ENCODE results near the gene PCDHGC5.

PCDHGC5 gene

DNA sequence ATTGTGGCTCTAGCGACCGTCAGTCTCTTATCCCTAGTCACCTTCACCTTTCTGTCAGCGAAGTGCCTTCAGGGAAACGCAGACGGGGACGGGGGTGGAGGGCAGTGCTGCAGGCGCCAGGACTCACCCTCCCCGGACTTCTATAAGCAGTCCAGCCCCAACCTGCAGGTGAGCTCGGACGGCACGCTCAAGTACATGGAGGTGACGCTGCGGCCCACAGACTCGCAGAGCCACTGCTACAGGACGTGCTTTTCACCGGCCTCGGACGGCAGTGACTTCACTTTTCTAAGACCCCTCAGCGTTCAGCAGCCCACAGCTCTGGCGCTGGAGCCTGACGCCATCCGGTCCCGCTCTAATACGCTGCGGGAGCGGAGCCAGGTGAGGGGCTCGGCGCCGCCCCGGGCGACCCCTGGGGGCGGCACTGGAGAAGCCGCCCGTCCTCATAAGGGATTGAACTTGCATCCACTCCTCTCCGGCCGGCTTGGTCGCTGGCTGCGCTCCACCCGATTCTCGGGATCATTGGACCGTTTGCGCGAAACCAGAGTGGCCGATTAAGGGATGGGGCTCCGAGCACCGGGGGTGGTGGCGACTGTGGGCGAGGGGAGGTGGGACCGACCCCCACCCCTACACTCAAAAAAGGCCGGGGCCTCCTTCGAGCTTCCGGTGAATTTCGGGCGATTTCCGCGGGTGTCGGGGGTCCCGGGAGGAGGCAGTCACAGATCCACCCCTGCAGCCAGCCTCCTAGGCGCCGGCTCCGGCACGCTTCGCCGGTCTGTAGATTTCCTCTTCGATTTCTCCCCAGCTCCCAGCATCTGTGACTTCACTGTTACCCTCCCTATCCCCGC is 2.7 kb downstream of the PCDHGC5 start:
- FAIRE-seq: no peak

DNA sequence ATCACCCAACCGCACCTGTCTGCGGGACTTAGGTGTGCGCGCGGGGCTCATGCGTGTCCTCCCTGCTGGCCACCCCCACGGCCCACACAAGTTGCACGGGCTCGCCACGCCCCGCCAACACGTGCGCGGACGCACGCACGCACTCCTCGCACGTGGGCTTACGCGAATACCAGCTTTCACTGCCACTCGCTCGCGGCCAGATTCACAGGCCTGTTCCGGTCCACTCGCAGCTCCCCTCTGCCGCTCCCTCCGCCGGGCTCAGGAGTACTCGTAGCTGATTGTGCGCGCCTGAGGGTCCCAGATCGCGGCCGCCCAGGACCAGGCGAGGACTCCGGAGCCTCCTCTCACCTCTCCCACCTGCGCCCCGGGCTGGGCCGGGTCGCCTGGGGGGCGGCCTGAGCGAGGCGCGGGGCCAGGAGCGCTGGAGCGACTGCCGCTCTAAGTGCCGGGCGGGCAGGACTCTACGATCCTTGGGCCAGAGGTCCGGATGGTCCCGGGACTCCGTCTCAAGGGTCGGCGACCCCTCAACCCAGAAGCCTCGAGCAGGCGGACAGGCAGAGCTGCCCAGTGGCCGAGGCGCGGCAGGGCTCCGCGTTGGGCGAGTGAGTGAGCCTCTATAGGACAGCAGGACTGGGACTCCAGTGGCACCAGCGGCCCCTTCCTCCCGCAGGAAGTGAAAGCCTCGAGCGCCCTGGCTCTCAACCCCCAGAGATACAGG is 3.4 kb downstream of the PCDHGC5 start:
- no peak for FAIRE-seq

DNA sequence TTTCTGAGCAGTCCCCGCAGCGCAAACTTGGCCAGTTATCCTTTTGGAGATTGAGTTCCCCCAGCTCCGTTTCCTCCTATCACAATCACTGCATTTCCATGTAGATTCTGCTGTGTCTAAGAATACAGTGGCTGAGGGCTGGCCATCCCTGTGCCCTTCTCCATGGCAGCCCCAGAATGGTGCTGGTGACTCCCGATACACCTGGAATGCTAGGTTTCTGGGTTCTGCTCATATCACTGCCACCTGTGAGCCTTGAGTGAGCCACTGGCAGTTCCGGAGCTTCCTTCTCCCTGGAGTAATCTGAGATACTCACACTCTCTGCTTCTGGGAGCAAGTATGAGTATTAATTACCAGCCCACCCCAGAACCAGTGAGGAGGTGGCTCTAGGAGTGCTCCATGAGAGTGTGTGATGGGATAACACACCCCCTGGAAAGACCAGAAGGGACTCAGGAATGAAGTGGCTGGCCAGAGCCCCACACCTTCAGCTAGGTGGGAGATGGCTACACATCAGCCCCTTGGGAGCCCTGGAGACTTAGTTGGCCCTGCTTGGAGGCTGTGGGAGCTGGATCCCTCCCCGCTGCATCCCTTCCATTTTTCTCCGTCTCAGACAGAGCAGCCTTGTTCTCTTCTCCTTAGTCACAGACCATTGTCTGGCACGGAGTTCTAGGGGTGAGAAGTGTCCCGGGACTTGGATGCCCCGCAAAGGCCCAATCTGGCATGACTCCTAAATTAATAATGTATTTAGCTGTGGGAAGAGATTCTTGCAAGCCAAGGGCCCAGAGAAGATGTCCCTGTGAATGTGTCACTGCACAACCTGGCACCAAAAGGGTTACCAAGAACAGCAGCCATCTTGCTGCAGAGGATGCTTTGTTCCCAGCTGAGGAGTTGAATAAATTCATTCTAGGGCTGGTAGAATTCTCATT is 4.9 kb downstream of the PCDHGC5 start:
- no peak for FAIRE-seq

DNA sequence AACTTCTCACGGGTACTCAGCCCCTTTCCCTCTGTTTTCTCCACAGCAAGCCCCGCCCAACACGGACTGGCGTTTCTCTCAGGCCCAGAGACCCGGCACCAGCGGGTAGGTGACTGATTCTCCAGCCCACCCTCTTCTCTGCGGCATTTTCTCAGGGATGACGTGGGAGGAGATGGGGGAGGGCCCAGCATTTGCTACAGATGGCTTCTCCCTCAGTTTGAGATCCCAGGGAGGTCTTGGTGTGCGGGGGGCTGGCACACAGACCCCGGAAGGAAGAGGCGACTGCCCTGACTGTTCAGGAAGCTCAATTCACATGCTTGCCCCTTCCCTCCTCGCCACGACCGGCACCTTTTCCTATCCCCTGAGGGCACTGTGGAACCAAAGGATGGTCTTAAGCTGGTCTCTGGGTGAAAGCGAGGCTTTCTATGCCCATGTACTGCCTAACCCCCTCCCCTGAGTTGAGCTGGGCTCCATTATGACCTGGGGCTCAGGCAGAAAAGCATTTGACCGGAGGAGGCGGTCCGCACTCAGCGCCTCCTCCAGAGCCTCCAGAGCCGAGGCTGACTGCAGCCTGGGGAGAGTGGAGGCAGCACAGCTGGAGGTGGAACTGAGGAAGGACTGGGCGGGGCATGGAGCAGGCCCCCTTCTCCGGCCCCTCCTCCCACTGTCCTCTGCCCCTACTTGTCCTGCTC is 6.0 kb downstream of the PCDHGC5 start:
- FAIRE-seq: no peak

GRCh38 chr5:141495453-141495811 is 6.6 kb downstream of the PCDHGC5 start:
- no peak for FAIRE-seq

GRCh38 chr5:141496038-141496437 is 7.2 kb downstream of the PCDHGC5 start:
- no peak for FAIRE-seq

- FAIRE-seq: no peak
These were observed 12.9 kb downstream of the PCDHGC5 start for GRCh38 chr5:141501761-141502160.

GRCh38 chr5:141503681-141504080 is 14.8 kb downstream of the PCDHGC5 start:
- FAIRE-seq: no peak

DNA sequence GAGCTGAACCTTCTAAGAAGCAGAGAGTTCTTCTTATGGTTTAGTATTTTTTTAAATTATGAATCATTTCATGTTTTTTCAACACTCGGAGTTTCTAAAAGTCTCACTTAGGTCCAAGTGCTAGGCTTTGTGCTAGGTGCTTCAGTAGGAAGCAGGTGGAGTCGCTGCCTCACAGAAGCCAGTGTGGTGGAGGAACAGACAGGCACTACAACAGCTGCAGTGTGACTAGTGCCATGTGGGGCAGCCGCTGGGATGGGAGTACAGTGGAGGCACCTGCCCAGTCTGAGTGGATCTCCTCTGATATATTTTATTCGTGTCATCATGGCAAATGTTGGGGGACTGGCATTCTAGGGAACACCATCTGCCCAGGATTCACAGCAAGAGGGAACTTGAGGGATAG is 15.3 kb downstream of the PCDHGC5 start:
- no peak for FAIRE-seq

GRCh38 chr5:141506381-141507155 is 17.7 kb downstream of the PCDHGC5 start:
- no peak for FAIRE-seq

DNA sequence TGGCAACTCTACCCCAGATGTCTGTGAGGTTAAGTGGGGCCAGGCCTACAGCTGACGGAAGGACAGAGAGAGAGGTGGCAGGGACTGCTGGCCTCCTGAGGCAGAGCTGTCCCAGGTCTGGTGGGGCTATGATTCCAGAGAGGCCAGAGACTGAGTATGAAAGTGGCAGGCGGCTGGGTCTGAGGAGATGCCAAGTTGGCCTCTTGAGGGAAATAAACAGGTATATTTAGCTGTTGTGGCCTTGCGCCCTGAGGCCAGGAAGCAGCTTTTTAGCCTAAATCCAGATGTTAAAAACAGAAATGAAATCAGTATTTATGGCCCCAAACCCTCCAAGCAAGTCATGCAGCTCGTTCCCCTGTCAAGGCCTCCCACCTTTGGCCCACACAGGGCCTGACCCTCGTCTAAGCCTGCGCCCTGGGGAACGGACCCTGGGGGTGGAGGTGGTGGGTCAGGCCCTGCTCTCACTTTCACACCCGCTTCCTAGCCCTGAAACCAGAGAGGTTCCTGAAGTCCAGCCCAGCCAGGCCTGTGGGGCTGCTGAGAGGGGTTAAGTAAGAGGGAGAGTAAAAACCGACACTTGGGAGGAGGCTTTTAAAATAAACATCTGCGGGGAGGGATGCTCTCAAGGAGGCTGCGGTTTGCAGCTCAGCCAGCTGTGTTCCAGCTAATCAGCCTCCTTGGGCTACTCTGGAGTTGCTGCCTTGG is 18.7 kb downstream of the PCDHGC5 start:
- FAIRE-seq: no peak

GRCh38 chr5:141508440-141508797 is 19.5 kb downstream of the PCDHGC5 start:
- no peak for FAIRE-seq

DNA sequence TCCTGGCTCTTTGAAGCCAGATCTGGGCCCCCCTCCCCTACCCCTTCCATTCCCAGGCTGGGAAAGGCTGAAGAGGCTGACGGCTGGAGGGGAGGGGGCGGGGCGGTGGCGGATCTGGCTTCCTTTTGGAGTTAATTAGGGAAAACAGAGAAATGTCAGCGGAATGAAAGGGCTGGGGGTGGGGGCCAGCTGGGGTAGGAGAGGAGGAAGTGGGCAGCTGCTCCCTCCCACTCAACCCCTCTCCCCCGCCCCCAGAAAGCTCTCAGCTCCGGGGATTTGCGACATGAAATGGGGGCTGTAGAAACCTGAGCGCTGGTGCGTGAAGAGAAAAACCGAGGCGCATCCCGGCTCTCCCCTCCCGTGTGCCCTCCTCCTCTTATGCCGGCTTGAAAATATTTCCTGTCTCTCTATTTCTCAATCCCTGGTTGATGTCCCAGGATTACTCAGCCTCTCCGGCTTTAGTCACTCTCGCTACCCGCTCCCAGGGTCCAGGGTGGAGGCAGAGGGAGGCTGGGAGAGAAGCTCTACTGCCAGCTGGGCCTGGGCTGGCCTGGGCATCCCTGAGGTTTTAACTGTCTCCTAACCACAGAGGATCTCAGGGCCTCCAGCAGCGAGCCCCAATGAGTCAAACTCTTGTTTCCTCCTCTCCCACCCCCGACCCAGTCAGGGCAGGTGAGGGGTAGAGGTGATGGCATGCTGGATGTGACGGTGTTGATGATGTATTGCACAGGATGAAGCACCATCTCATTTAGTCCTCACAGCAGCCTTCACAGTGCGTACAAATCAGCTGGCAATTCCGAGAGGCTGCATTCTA is 20.1 kb downstream of the PCDHGC5 start:
- no peak for FAIRE-seq

DNA sequence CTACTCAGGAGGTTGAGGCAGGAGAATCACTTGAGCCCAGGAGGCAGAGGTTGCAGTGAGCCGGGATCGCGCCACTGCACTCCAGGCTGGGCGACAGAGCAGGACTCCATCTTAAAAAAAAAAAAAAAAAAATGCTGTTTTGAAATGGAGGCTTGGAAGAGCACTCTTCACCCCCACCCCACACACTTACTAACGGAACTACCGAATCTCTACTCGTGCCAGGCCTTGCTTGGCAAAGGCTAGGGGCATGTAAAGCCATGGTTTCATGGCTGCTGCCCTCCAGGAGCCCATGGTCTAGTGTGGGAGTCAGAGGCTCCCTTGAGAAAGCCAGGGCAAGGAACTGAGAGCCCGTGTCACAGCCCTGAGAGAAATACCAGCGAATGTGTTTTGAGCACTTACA is 21.3 kb downstream of the PCDHGC5 start:
- FAIRE-seq: no peak

GRCh38 chr5:141510850-141511601 is 22.1 kb downstream of the PCDHGC5 start:
- no peak for FAIRE-seq

DNA sequence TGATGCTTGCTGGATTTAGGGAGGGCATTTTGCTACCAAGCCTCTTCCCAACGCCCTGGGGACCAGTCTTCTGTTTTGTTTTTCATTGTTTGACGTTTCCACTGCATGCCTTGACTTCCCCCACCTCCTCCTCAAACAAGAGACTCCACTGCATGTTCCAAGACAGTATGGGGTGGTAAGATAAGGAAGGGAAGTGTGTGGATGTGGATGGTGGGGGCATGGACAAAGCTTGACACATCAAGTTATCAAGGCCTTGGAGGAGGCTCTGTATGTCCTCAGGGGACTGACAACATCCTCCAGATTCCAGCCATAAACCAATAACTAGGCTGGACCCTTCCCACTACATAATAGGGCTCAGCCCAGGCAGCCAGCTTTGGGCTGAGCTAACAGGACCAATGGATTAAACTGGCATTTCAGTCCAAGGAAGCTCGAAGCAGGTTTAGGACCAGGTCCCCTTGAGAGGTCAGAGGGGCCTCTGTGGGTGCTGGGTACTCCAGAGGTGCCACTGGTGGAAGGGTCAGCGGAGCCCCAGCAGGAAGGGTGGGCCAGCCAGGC is 23.0 kb downstream of the PCDHGC5 start:
- no peak for FAIRE-seq

DNA sequence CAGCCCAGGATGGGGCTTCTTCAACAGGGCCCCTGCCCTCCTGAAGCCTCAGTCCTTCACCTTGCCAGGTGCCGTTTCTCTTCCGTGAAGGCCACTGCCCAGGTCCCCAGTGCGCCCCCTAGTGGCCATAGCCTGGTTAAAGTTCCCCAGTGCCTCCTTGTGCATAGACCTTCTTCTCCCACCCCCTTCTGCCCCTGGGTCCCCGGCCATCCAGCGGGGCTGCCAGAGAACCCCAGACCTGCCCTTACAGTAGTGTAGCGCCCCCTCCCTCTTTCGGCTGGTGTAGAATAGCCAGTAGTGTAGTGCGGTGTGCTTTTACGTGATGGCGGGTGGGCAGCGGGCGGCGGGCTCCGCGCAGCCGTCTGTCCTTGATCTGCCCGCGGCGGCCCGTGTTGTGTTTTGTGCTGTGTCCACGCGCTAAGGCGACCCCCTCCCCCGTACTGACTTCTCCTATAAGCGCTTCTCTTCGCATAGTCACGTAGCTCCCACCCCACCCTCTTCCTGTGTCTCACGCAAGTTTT is 23.6 kb downstream of the PCDHGC5 start:
- FAIRE-seq: no peak

- no peak for FAIRE-seq
These were observed 24.2 kb downstream of the PCDHGC5 start for GRCh38 chr5:141512911-141513626.

All from endometrium (tissue), 2 donors.